Cerebellar nuclear complex (tissue), 1 donor: ENCODE data around the gene ZNF44.
"Not testable (repeated sequence)": the region's sequence is repeated elsewhere in the genome, so short reads cannot be mapped to it uniquely, and the experiment has no call there.

ENCODE experiments used
- DNase-seq, 2 experiments: peaks; one replicate each; lab custom pipeline; 2025; lab: John Stamatoyannopoulos, UW

ZNF44 gene

GRCh38 chr19:12294249-12295158, at the start of gene ZNF44:
Gene ZNF44, minus strand, starts transcription at chr19:12294883. Its CDS starts 189 bp downstream, at chr19:12294694.
- peak; percentile 87 to 94 for DNase-seq

DNA sequence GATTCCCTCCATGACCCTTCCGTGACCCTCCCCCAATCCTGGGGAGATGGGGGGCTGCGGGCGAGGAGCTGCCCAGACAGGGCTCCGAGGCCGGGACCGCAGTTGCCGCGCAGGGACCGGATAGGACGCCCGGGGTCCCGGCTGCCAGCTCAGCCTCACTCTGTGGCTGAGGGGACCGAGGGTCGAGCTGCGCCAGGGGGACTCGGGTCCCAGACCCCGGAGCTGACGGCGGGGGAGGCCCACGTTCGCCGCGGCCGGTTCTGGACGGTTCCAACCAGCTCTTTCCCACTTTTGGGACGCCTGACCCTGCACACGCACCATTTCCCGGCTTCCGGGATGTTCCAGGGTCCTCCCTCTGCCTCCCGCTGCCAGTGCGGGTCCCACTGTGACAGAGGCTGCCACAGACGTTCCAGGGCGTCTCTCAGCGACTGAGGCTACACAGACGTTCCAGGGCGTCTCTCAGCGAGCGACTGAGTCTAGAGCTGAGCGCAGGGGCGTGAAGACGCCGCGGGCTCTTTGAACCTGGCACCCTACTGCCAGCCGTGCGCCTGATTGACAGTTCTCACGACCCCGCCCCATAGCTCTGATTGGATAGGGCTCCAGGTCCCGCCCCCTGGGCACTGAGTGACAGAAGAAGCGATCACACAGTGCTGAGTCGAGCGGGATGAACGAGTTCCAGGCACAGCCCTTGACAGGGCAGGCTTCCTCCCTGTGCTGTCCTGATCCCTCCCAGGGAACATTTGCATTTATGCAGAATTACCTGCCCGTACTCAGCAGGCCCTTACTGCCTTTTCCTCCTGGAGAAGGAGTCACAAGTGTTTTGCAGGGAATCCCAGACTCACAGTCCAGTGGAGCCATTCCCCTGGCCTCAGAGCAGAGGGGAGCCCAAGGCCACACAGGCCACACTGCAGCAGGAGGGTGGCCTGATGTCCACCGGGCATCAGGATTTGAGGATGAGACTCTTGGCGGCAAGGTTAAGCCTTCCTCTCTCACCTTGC, 38.8 kb upstream of the ZNF44 start, which contains the start of gene ZNF563:
TSS of gene ZNF563 (minus strand) at position 472 of the 998 bp plus-strand sequence. CDS start at position 321, 151 bp downstream.
- DNase-seq, result peak; percentile 95 to 96

DNA sequence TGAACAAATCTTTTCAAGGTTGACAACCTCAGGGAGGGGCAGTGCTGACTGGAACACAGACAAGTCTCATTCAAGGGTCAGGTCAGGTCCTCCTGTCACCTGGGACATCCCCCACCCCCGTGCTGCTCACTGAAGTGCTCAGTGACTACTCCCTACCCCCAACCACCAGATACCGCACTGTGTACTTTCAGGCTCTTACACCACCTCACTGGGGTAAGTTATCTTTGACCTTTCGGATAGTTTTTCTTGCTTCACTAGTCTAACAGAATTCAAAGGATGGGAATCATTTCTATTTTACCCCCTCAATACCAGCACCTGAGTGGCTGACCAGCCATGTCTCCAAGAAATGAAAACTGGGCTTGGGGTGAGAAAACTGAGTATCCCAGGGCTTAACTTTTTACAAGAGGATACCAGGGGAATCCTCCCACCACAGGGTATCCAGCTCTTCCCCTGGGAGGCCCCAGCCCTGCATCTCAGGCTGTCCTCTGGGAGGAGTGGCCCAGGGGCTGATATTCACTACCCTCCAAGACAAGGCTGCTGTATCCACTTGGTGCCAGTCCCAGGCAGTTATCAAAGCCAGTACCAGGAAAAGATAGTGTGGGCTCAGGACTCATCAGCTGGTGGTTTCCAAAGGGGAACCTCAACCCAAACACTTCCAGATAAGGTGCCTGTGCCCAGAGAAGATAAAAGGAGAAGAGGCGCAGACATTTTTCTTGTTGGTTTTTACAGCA, 36.7 kb upstream of the ZNF44 start:
- DNase-seq, result no peak

DNA sequence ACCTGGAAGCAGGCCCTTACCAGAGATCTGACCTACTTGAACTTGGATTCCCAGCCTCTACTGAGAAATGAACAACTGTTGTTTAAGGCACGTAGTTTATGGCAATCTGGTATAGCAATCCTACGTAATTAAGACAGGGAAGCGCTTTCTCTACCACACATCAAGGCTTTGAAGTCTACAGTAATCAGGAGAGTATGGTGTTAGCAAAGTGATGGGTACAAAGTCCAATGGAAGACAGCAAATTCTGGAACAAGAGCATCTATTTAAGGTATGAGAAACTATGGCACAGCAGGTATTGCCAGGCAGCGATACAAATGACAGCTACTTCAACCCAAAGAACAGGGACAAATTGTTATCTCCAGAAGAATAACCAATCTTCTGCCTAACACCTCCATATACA, 35.7 kb upstream of the ZNF44 start:
- no peak for DNase-seq

DNA sequence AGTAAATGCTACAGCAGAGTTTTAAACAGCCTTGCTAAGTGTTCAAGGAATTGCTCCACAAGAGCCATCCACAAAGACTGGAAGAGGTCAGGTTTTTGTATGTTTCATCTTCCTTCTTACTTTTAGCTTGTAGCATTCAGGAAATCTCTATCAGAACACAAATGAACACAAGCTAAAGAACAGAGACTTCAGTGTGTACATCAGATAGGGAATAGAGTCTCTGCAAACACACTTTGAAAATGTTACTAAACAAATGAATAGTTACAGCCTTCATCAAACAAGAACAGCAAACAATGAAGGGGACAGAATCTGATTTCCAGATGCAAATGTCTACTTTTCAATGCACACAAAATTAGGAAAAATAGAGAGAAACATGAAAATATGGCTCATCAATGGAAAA, 31.0 kb upstream of the ZNF44 start:
- DNase-seq, result no peak

DNA sequence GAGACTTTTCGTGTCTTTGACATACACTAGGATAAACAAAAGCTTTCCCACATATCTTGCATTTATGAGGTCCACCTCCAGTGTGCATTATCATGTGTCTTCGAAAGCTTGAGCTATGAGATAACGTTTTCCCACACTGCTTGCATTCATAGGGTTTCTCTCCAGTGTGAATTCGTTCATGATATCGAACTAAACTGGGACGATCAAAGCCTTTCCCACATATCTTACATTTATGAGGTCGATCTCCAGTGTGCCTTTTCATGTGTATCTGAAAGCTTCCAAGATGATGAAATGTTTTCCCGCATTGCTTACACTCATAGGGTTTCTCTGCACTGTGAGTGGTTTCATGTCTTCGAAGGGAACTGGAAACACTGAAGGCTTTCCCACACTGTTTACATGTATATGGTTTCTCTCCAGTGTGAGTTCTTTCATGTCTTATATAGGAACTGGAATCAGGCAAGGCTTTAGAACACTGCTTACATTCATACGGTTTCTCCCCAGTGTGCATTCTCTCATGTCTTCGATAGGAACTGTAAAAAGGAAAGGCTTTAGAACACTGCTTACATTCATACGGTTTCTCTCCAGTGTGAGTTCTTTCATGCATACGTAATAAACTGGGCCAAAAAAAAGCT, 24.2 kb upstream of the ZNF44 start:
- DNase-seq, result no peak

DNA sequence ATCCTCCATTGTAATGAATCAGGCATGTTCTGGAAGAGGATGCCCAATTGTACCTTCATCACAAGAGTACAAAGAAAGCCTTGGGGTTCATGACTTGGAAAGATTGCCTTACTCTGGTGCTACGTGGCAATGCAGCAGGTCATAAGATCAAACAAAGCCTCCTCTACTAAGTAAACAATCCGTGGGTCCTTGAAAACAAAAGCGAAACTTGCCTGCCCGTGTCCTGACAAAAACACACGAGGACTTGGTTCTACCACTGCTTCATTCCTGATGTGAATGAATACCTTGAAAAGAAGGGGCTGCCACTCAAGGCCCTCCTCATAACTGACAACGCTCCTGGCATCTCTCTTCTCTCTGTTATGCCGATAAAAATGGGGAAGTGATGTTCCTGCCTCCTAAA, 19.9 kb upstream of the ZNF44 start:
- no peak for DNase-seq

- not testable (repeated sequence) for DNase-seq
These were observed 14.2 kb upstream of the ZNF44 start for GRCh38 chr19:12308891-12309290.

- DNase-seq, result no peak
These were observed 508 bp upstream of the ZNF44 start for GRCh38 chr19:12295191-12295590.

GRCh38 chr19:12293777-12294248, 870 bp downstream of the ZNF44 start:
- no peak for DNase-seq

- DNase-seq, result no peak
These were observed 5.0 kb downstream of the ZNF44 start for GRCh38 chr19:12289790-12290065.

- DNase-seq, result no peak
These were observed 6.7 kb downstream of the ZNF44 start for GRCh38 chr19:12287958-12288500.

GRCh38 chr19:12284631-12285030, 10.1 kb downstream of the ZNF44 start:
- no peak for DNase-seq

- DNase-seq, result no peak
These were observed 10.5 kb downstream of the ZNF44 start for GRCh38 chr19:12284226-12284625.

DNA sequence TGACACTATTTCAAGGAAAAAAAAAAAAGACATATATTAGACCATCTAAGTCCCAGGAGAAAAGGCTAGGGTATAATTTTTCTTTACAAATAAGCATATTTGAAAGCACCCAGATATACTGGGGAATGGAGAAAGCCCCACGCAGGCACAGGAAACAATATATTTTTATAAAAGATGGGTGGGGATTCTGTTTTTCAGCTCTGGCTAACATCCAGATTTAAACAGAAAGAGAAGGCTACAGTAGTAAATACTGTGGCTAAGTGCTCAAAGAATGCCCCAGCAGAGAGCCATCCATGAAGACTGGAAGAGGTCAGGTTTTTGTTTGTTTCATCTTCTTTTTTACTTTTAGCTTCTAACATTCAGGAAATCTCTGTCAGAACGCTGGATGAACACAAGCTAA, 16.0 kb downstream of the ZNF44 start:
- DNase-seq, result no peak

GRCh38 chr19:12272980-12273901, 21.4 kb downstream of the ZNF44 start:
- no peak for DNase-seq

- no peak for DNase-seq
These were observed 22.3 kb downstream of the ZNF44 start for GRCh38 chr19:12272386-12272785.

DNA sequence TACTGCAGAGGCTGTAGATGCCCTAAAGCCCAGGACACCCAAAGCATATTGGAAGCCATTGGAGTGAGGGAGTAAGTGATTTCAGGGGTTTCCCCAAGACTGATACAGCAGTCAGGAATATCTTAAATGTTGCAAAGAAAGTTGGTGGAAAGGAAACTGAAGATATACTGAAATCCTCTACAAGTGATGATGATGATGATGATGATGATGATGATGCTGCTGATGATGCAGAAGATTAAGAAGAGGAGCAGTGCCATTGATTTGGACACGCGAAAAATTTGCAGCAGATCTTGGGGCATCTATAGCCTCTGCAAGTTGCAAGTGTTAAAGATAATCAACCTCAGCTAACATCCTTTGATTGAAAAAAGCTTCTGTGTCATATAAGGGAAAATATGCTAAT, 23.8 kb downstream of the ZNF44 start:
- no peak for DNase-seq

GRCh38 chr19:12265921-12266704, 28.6 kb downstream of the ZNF44 start:
- DNase-seq, result no peak
